KOPT-K1 (cell line): ENCODE data around the gene ZHX3.
"Not testable (repeated sequence)": the region's sequence is repeated elsewhere in the genome, so short reads cannot be mapped to it uniquely, and the experiment has no call there.

Experiments
- H3K27ac ChIP-seq: fragments of 200-600 bp; sonication (generic); 2 replicates; pipeline ENCODE4 v1.5.1; 2016; ENCODE audit warnings: antibody characterized with exemption, mild to moderate bottlenecking, low read depth, low read length; ENCODE audit not compliant: poor library complexity, severe bottlenecking
- H3K36me3 ChIP-seq: fragments of 200-600 bp; sonication (generic); 2 replicates; pipeline ENCODE4 v1.5.1; 2017; ENCODE audit warnings: antibody characterized with exemption, mild to moderate bottlenecking, low read length, moderate library complexity; ENCODE audit not compliant: insufficient read depth
- H3K9me3 ChIP-seq: fragments of 200-600 bp; sonication (generic); 2 replicates; pipeline ENCODE4 v1.5.1; 2017; ENCODE audit warnings: antibody characterized with exemption, low read length, mild to moderate bottlenecking; ENCODE audit not compliant: insufficient read depth, poor library complexity, severe bottlenecking

ZHX3 gene

GRCh38 chr20:41327178-41327577, 9.6 kb upstream of the ZHX3 start:
- H3K9me3 ChIP-seq: no peaks in the 10 kb centered on the region
- H3K36me3 ChIP-seq: no peaks in the 10 kb centered on the region
- no peak overlapping the region for H3K27ac ChIP-seq

DNA sequence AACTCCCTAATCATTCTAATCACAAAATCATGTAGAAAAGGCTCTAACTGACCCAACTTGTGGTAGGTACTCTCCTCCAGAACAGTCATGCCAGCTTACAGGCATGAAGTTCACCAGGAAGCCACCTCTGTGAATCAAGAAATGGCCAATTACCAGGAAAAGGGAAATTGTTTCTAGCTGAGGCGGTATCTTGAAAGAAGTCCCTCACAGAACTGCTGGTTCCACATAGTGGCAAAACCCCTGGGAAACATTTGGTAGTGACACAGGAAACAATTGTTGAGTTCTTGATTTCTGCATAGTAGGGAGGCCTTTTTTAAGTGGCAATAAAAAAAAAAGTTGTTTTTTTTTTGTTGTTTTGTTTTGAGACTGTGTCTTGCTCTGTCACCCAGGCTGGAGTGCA, 3.4 kb upstream of the ZHX3 start:
- H3K9me3 ChIP-seq: no peaks in the 10 kb centered on the region
- H3K27ac ChIP-seq: no peak overlapping the region
- no peaks in the 10 kb centered on the region for H3K36me3 ChIP-seq

GRCh38 chr20:41320441-41320840, 2.9 kb upstream of the ZHX3 start:
- H3K9me3 ChIP-seq: no peaks in the 10 kb centered on the region
- H3K36me3 ChIP-seq: no peaks in the 10 kb centered on the region
- no peak overlapping the region for H3K27ac ChIP-seq

DNA sequence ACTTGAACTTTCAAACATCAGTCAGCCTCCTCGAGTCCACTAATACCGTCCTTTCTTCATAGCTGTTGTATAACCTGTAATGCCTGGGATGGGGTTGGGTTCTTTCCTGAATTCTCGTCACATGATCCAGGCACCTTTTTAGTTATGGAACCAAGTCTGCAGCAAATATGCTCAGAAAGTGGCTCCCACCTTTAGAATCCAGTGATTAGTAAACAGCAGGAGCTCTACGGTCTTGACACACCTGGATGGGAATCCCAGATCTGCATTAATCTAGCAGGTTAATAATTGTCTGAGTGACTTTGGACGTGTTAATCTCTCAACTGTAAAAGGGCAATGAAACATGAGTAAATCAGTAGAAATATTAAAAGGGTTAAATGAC, 729 bp upstream of the ZHX3 start:
- H3K36me3 ChIP-seq: no peaks in the 10 kb centered on the region
- peak overlapping the region; percentile 50 for H3K27ac ChIP-seq

DNA sequence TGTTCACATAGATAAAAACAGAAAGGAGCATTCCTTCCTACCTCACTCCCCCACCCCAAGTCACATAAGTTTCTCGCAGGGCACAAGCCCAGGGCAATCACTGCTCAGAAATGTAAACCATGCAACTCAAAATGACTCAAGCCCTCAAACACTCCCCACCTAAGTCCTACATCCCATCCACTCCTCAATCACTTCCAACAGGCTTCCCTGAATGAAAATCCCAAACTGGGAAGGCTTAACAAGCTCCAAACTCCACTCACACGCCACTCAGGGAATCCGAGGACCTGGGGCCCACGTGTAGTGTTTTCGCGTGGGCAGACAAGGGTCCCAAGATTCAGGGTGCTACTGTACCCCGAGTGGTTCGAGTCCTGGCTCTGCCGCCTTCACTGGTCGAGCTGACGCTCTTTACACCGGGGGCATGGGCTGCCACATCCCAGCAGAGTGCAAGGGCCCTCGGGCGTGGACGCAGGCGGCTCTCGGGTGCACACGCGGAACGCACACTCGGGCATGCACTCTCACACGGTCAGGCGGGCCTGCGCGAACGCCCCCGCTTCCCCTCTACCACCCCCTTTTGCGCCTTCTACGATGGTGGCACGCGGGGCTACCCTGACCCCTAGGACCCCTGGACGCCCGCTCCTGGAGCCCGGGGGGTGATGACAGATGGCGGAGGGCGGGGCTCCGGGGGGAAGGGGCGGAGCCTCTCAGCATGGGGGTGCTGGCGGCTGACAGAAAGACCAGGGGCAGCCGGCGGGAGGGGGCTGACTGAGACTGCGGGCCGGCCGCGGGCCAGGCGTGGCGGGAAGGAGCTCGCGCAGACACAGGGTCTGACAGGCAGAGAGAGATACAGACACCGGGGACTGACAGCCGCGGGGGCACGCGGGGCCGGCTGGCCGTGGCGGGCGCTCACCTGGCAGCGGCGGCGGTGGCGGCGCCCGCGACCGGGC, 657 bp downstream of the ZHX3 start:
- H3K27ac ChIP-seq: peak overlapping the region; percentile 81
- H3K36me3 ChIP-seq: no peaks in the 10 kb centered on the region
- H3K9me3 ChIP-seq: peaks cover 3% of the 10 kb centered on the region

More for the DNA sequence above, 729 bp upstream of the ZHX3 start:
- H3K9me3 ChIP-seq: no peaks in the 10 kb centered on the region

DNA sequence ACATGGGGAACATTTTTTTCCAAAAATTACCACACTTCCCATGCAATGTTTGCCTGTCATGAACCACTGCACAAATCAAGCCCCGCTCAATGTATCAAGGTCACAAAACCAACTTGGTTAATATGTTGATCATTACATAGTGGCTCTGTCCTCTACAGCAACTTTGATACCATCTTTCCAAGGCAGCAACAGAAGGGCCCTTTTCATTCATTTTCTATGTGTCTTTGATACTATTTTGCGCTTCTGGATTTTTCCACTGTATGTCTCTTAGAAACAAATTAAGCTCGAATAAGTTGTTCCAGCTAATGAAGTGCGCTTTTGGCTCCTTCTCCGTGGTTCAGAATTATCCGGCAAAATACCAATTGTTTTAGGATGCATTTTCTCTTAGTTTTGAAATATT, 1.5 kb downstream of the ZHX3 start:
- Histone ChIP-seq H3K36me3 (no peaks in the 10 kb centered on the region), H3K27ac (no peak overlapping the region), H3K9me3 (peaks cover 3% of the 10 kb centered on the region)

DNA sequence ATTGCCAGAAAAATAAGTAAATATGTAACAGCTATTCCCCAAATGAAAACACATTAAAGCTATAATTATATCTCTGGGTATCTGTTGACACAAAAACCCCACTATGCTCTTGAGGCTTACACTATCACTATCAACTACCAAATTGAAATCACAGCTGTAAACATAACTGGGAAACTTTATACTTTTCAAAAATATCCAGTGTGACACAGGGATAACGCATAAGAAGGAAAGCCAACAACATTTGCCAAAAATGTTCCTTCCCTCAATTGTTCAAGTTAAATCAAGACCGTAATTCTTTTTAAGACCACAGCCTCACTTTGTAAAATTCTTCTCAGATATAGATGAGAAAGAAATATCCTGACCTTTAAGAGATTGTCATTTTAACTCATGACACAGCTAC, 3.1 kb downstream of the ZHX3 start:
- Histone ChIP-seq H3K9me3 (peaks cover 3% of the 10 kb centered on the region), H3K27ac (no peak overlapping the region), H3K36me3 (no peaks in the 10 kb centered on the region)

GRCh38 chr20:41312009-41312408, 5.5 kb downstream of the ZHX3 start:
- not testable (repeated sequence) for H3K36me3 ChIP-seq, H3K27ac ChIP-seq, H3K9me3 ChIP-seq

DNA sequence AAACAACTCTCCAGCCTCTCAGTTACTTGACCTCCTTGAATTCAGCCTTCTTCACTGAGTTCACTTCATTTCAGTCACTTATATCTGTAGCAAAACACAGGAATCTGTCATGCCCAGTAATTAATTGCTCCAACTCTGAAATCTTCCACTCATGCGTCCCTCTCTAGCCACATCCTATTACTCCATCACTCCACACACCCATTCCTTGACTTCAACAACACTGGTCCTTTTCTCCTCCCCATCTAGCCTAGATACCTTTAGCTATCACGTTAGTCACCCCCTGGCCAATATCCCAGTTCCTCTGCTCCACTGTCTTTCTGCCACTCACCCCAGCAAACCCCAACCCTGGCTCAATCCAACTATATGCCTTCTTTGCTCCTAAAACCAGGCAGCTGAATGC, 7.7 kb downstream of the ZHX3 start:
- H3K27ac ChIP-seq: no peak overlapping the region
- peaks cover 3% of the 10 kb centered on the region for H3K9me3 ChIP-seq
- H3K36me3 ChIP-seq: no peaks in the 10 kb centered on the region

GRCh38 chr20:41308726-41309413, 8.7 kb downstream of the ZHX3 start:
- peaks cover 3% of the 10 kb centered on the region for H3K9me3 ChIP-seq
- no peaks in the 10 kb centered on the region for H3K36me3 ChIP-seq
- no peak overlapping the region for H3K27ac ChIP-seq

GRCh38 chr20:41308290-41308711, 9.2 kb downstream of the ZHX3 start:
- Histone ChIP-seq H3K27ac (no peak overlapping the region), H3K9me3 (peaks cover 3% of the 10 kb centered on the region), H3K36me3 (no peaks in the 10 kb centered on the region)

DNA sequence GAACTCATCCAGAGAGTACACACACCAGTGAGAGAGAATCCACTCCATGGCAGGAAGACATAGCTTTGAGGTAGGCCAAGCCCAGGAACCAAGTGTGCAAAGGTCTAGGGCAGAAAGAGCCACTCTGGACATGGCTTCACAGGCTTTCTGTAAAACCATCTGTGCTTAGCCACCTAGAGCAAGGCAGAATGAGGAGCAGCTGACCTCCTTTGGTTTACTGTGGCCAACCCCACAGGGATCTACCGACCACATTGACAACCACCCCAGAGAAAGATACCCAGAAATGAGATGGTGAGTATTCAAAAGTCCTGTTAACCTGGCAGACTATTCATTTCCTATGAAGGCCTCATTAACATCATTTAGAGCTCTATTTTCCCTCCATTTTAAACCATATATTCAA, 10.5 kb downstream of the ZHX3 start:
- Histone ChIP-seq H3K36me3 (no peaks in the 10 kb centered on the region), H3K27ac (no peak overlapping the region), H3K9me3 (no peaks in the 10 kb centered on the region)

GRCh38 chr20:41306061-41306727, 11.3 kb downstream of the ZHX3 start:
- no peaks in the 10 kb centered on the region for H3K9me3 ChIP-seq
- H3K27ac ChIP-seq: no peak overlapping the region
- H3K36me3 ChIP-seq: no peaks in the 10 kb centered on the region

GRCh38 chr20:41304424-41305079, 13.0 kb downstream of the ZHX3 start:
- no peaks in the 10 kb centered on the region for H3K36me3 ChIP-seq
- H3K27ac ChIP-seq: no peak overlapping the region
- no peaks in the 10 kb centered on the region for H3K9me3 ChIP-seq

DNA sequence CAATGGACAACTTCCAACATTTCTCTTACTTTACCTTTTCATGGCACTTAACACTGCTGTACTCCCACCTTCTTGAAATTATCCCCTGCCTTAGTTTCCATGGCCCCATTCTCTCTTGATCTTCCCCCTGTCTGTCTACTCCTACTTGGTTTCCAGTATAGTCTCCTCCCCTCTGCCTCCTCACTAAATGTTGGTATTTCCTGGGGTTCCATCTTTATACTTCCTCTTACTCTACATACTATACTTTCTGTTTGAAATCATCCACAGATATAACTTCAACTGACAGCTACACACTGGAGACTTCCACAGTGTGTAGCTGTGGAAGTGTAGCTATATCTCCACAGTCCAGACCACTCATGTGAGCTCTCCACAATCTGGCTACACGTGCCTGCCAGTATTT, 13.5 kb downstream of the ZHX3 start:
- Histone ChIP-seq H3K27ac (no peak overlapping the region), H3K36me3 (no peaks in the 10 kb centered on the region), H3K9me3 (no peaks in the 10 kb centered on the region)
